HFF-Myc (cell line): ENCODE data around the gene TMEM229A.

Source experiments
- DNase-seq: peaks from one replicate; pipeline ENCODE4 v3.0.0-alpha.2; 2011; ENCODE audit warnings: low read depth; ENCODE audit errors: extremely low read depth
- H3K4me3 ChIP-seq: replicated peaks from 2 replicates; pipeline ENCODE4 v1.5.1; 2011; ENCODE audit warnings: low read depth, mild to moderate bottlenecking, control low read depth, low read length
- TF ChIP-seq, protein P1 (sequence below): IDR thresholded peaks from 2 replicates; pipeline ENCODE4 v1.5.1; 2012; ENCODE audit warnings: mild to moderate bottlenecking, low read depth, low read length, control low read depth; ENCODE audit errors: missing control alignments

TMEM229A gene

DNA sequence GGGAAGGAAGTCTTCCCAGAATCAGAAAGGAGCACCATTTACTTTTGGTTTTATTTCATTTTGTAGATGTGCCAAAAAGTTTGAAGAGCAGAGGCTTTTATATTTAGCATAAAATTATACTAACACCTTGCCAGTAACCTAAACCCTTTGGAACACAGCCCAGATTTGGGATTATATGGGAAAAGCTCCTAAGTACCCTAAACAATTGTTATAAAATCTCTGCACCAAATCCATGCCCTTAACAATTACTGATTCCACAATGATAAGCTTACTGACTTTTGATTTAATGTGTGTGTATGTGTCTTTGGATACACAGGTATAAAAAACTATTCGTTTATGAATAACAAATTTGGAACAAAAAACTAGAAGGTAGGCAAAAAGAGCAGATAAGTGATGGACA is 39.0 kb upstream of the TMEM229A start:
- no peak for DNase-seq
- no peak overlapping the region for H3K4me3 ChIP-seq
- TF ChIP-seq, protein P1, sequence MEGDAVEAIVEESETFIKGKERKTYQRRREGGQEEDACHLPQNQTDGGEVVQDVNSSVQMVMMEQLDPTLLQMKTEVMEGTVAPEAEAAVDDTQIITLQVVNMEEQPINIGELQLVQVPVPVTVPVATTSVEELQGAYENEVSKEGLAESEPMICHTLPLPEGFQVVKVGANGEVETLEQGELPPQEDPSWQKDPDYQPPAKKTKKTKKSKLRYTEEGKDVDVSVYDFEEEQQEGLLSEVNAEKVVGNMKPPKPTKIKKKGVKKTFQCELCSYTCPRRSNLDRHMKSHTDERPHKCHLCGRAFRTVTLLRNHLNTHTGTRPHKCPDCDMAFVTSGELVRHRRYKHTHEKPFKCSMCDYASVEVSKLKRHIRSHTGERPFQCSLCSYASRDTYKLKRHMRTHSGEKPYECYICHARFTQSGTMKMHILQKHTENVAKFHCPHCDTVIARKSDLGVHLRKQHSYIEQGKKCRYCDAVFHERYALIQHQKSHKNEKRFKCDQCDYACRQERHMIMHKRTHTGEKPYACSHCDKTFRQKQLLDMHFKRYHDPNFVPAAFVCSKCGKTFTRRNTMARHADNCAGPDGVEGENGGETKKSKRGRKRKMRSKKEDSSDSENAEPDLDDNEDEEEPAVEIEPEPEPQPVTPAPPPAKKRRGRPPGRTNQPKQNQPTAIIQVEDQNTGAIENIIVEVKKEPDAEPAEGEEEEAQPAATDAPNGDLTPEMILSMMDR = no peak

DNA sequence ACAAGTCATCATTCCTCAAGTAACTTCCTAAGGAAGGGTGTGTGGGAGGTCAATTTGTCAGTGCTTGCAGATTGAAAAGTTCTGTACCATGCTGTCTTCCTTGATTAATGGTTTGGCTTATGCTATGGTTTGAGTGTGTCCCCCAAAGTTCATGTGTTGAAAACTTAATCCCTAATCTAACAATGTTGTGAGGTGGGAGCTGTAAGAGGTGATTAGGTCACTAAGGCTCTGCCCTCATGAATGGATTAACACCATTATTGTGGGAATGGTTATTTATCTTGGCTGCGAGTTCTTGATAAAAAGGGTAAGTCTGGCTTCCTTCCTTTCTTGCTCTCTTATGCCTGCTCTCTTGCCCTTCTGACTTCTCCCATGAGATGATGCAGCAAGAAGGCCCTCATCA is 29.3 kb upstream of the TMEM229A start:
- H3K4me3 ChIP-seq = no peak overlapping the region
- no peak for DNase-seq
- TF ChIP-seq, protein P1 = no peak

DNA sequence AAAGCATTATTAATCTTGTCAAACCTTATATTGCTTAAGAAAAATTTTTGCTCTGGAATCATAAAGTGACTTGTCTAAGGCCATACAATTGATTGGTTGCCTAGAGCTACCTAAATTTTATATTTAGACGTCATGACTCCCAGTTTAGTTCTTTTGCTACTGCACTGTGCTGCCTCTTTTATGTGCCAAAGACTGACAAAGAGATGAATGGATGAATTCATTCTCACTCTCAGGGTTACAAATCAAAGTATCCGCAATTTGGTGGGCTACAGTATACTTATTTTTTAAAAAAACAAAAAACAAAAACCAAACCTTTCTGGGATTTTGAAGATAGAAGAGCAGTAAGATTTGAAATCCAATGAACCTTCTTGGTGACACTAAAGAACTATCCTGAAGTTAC is 27.7 kb upstream of the TMEM229A start:
- no peak for DNase-seq
- no peak overlapping the region for H3K4me3 ChIP-seq
- TF ChIP-seq, protein P1 = no peak

DNA sequence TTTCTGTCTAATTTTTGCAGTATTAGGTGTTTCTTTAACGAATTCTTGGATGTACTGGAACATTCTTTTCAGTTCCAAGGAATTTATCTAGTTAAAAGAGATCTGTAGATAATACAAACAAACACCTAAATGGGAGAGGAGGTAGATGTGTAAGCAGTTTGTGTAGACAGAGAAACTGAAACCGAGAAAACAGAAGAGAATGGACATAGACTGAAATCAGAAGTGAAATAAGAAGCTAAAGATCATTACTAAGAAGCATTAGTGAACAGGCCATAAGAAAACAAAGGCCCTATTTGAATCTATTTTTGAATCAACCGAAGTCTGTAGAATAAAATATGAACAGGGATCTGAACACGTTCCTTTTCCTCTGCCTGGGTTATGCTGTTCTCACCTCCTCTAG is 26.5 kb upstream of the TMEM229A start:
- TF ChIP-seq, protein P1 = no peak
- DNase-seq = no peak
- no peak overlapping the region for H3K4me3 ChIP-seq

DNA sequence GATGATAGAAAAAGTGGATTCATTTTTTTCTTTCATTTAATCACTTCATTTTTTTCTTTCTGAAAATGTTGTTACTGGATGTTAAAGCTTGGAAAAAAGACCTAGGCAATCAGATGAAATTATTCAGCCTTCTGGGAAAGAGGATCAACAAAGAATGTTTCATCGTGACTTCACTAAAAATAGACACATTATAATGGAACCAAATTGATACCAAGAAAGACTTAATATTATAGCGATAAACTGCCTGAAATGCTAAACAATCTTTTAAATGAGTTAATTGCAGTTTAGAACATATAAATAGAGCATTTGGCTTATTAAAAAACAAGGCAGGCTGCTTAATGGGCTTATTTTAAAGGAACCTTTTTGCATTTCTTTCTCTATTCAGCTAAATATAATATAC is 25.6 kb upstream of the TMEM229A start:
- TF ChIP-seq, protein P1 = no peak
- no peak overlapping the region for H3K4me3 ChIP-seq
- no peak for DNase-seq

DNA sequence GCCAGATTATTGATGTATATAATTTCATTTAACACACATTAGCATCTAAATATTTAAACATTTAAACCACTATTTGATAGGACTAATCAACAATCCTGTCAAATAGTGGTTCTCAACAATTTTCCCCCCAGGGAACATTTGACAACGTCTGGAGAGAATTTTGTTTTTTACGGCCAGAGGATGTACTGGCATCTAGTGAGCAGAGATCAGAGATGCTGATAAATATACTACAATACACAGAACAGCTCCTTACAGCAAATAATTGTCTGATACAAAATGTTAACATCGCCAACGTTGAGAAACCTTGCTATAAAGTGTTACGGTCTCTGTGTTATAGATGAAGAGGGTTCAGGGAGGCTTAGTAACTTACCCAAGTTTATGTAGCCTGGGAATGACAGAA is 25.0 kb upstream of the TMEM229A start:
- no peak overlapping the region for H3K4me3 ChIP-seq
- DNase-seq = no peak
- TF ChIP-seq, protein P1 = no peak

DNA sequence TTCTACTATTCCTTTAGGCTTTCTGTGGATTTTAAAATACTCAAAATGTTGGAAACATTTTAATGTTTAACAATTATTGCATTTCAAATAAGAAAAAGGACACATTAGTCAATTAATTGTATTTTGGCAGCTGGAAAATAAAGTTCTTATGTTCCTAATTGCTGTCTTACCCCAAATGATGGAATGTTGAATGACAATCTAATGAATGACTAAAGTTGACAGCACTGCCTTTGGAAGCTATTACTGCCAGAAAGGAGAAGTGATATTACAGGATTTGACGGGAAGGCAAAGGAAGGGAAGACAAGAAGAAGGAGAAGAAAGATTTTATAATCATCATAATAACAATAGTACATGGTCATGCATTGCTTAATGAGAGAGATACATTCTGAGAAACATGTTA is 23.4 kb upstream of the TMEM229A start:
- no peak for DNase-seq
- H3K4me3 ChIP-seq = no peak overlapping the region
- TF ChIP-seq, protein P1 = no peak
